ENCODE measurements around the gene TXNDC8. TPM values are rescaled to one million over a fixed set of nuclear protein-coding genes. Genes with fewer than 3 reads are reported as not detected.

The TXNDC8 gene
- total and polyA plus RNA-seq, 12 donors = not detected

DNA sequence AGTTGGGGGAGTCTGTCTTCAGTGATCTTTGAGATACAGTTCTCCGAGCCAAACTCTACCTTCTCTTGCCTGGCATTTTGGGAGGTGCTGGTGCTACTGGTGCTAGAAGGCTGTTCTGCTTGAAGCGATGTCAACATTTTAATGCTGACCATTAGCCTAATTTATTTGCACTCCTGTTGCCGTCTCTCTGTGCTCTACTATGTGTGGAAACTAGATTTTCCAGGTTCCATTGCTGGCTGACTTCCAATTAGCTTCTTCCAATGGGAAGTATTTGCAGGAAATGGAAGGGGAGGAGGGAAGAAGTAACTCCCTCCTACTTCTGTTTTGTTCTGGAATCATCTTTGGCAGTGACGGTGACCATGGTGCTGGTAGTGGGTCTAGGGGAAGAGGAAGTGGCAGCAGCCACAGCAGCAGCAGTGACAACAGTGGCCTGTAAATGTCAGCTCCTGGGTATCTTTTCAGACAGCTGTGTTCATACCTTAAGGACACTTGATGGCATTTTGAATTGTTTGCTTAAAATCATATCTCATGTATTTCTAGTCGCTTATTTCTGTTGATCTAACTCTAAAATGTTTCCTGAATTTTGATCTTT is 7.9 kb downstream of the TXNDC8 start:
- intact Hi-C loops (cut with DNase I) = no loop called here
- 63 to 78% (median 74%) methylated on average over 5 of the region's 5 CpGs for WGBS, 4 donors
- no peak overlapping the region for H3K27ac ChIP-seq

DNA sequence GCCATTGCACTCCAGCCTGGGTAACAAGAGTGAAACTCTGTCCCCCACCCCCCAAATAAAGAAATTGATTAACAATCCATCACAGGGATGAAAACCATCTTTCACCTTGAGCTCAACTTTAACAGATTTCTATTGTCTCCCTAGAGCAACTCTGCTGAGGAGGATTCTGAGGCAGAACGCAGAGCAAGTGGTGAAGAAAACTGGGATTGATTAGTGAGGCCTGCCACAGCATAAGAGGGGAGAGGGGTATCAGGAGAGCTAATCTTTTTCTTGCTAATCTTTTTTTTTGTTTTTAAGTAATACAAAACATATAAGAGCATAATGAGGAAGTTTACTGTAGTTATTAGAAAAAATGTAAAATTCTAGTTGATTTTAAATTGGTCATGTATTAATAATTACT is 8.9 kb downstream of the TXNDC8 start:
- TF ChIP-seq POLR2A (IDR thresholded peaks at IDR 0.05) = no peak
- TF ChIP-seq, protein P1, sequence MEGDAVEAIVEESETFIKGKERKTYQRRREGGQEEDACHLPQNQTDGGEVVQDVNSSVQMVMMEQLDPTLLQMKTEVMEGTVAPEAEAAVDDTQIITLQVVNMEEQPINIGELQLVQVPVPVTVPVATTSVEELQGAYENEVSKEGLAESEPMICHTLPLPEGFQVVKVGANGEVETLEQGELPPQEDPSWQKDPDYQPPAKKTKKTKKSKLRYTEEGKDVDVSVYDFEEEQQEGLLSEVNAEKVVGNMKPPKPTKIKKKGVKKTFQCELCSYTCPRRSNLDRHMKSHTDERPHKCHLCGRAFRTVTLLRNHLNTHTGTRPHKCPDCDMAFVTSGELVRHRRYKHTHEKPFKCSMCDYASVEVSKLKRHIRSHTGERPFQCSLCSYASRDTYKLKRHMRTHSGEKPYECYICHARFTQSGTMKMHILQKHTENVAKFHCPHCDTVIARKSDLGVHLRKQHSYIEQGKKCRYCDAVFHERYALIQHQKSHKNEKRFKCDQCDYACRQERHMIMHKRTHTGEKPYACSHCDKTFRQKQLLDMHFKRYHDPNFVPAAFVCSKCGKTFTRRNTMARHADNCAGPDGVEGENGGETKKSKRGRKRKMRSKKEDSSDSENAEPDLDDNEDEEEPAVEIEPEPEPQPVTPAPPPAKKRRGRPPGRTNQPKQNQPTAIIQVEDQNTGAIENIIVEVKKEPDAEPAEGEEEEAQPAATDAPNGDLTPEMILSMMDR (IDR thresholded peaks at IDR 0.05) = no peak
- Histone ChIP-seq H3K9me3 (replicated peaks in 1 of 3) (no peaks in the 10 kb centered on the region), H3K36me3 (replicated peaks in 1 of 2) (no peaks in the 10 kb centered on the region), H3K27ac (no peak overlapping the region), H3K4me1 (replicated peaks in 1 of 2) (no peaks in the 10 kb centered on the region), H3K27me3 (no peaks in the 10 kb centered on the region), H3K4me3 (no peak overlapping the region)
- intact Hi-C loops (cut with DNase I) = no loop called here
- WGBS, 4 donors = 80 to 97% (median 86%) methylated on average over 1 of the region's 1 CpG
- DNase-seq = no peak

More for the DNA sequence above, 7.9 kb downstream of the TXNDC8 start:
- no peak overlapping the region for H3K4me3 ChIP-seq
- no peaks in the 10 kb centered on the region for H3K4me1 ChIP-seq (replicated peaks in 1 of 2)
- no peaks in the 10 kb centered on the region for H3K27me3 ChIP-seq
- H3K9me3 ChIP-seq (replicated peaks in 1 of 3) = no peaks in the 10 kb centered on the region
- DNase-seq = no peak
- no peaks in the 10 kb centered on the region for H3K36me3 ChIP-seq (replicated peaks in 1 of 2)
- TF ChIP-seq, protein P1 (IDR thresholded peaks at IDR 0.05) = no peak
- TF ChIP-seq POLR2A (IDR thresholded peaks at IDR 0.05) = no peak

DNA sequence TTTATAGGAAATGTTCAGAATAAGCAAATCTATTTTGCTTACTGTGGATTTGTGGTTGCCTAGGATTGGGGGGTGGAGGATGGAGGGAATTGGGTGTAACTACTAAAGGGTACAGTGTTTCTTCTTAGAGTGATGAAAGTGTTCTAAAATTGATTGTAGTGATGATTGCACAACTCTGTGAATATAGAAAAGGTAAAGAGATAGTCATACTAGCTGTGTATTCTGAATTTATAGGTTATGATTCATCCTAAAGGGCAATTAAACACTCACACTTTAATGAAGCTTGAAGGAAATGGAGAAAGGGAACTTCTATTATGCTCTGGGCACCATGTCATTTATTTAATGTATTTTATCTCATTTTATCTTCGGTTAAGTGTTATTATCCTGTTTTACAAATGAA is 9.9 kb downstream of the TXNDC8 start:
- 75 to 93% (median 85%) methylated on average over 1 of the region's 1 CpG for WGBS, 4 donors

DNA sequence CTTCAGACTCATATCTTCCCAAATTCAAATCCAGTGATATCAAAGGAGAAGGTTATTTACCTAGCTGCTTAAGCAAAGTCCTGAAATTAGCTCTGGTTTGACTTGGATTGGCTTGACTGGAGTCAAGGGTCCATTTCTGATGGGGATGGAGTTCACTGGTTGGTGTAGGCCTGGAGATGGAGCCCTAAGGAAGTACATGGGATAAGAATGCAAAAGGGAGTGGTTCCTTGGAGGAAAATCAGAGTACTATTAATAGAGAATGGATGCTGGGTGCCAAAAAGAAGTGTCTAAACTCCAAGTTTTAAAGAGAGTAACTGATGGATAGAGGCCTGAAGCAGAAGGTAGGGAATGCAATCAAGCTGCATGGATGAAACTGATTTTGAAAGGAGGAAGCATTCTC is 13.8 kb downstream of the TXNDC8 start:
- no peaks in the 10 kb centered on the region for H3K36me3 ChIP-seq (replicated peaks in 1 of 2)
- intact Hi-C loops (cut with DNase I) = no loop called here
- H3K9me3 ChIP-seq (replicated peaks in 1 of 3) = no peaks in the 10 kb centered on the region
- no peak overlapping the region for H3K27ac ChIP-seq
- no peak overlapping the region for H3K4me3 ChIP-seq
- DNase-seq = no peak
- H3K27me3 ChIP-seq = no peaks in the 10 kb centered on the region
- TF ChIP-seq, protein P1 (IDR thresholded peaks at IDR 0.05) = no peak
- no peak for TF ChIP-seq POLR2A (IDR thresholded peaks at IDR 0.05)
- H3K4me1 ChIP-seq (replicated peaks in 1 of 2) = no peaks in the 10 kb centered on the region

More for the DNA sequence above, 9.9 kb downstream of the TXNDC8 start:
- Histone ChIP-seq H3K4me1 (replicated peaks in 1 of 2) (no peaks in the 10 kb centered on the region), H3K36me3 (replicated peaks in 1 of 2) (no peaks in the 10 kb centered on the region), H3K9me3 (replicated peaks in 1 of 3) (no peaks in the 10 kb centered on the region), H3K27ac (no peak overlapping the region), H3K27me3 (no peaks in the 10 kb centered on the region), H3K4me3 (no peak overlapping the region)
- intact Hi-C loops (cut with DNase I) = no loop called here
- no peak for TF ChIP-seq POLR2A (IDR thresholded peaks at IDR 0.05)
- TF ChIP-seq, protein P1 (IDR thresholded peaks at IDR 0.05) = no peak
- no peak for DNase-seq
